HL-60 (cell line): ENCODE data around the gene HEPN1.

Experiments
- CTCF ChIP-seq: IDR thresholded peaks from one replicate; pipeline ENCODE4 v1.5.1; 2011; ENCODE audit warnings: low read length, control low read depth, inconsistent platforms; ENCODE audit not compliant: insufficient read depth
- GABPA ChIP-seq: IDR thresholded peaks from 2 replicates; pipeline ENCODE4 v1.6.1; 2012; ENCODE audit warnings: low read depth
- POLR2AphosphoS5 ChIP-seq: IDR thresholded peaks from 2 replicates; pipeline ENCODE4 v1.6.1; 2012; ENCODE audit warnings: low read depth
- TF ChIP-seq, protein P1 (sequence below): IDR thresholded peaks from 2 replicates; pipeline ENCODE4 v1.6.1; 2012; ENCODE audit warnings: low read depth; ENCODE audit not compliant: insufficient replicate concordance

- TF ChIP-seq CTCF = no peak
- TF ChIP-seq, protein P1, sequence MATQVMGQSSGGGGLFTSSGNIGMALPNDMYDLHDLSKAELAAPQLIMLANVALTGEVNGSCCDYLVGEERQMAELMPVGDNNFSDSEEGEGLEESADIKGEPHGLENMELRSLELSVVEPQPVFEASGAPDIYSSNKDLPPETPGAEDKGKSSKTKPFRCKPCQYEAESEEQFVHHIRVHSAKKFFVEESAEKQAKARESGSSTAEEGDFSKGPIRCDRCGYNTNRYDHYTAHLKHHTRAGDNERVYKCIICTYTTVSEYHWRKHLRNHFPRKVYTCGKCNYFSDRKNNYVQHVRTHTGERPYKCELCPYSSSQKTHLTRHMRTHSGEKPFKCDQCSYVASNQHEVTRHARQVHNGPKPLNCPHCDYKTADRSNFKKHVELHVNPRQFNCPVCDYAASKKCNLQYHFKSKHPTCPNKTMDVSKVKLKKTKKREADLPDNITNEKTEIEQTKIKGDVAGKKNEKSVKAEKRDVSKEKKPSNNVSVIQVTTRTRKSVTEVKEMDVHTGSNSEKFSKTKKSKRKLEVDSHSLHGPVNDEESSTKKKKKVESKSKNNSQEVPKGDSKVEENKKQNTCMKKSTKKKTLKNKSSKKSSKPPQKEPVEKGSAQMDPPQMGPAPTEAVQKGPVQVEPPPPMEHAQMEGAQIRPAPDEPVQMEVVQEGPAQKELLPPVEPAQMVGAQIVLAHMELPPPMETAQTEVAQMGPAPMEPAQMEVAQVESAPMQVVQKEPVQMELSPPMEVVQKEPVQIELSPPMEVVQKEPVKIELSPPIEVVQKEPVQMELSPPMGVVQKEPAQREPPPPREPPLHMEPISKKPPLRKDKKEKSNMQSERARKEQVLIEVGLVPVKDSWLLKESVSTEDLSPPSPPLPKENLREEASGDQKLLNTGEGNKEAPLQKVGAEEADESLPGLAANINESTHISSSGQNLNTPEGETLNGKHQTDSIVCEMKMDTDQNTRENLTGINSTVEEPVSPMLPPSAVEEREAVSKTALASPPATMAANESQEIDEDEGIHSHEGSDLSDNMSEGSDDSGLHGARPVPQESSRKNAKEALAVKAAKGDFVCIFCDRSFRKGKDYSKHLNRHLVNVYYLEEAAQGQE = no peak
- no peak for TF ChIP-seq GABPA
- TF ChIP-seq POLR2AphosphoS5 = no peak
Observed at GRCh38 chr11:124880958-124881357, 38.1 kb upstream of the HEPN1 start.
